CD1c-positive myeloid dendritic cell (primary cell): ENCODE measurements around the gene STK10.

Source experiments
- DNase-seq: peaks from one replicate; pipeline ENCODE4 v3.0.0-alpha.2; 2016; ENCODE audit errors: extremely low spot score

The STK10 gene

GRCh38 chr5:172144291-172144815 is 43.7 kb downstream of the STK10 start:
- DNase-seq, result peak; percentile 26

- no peak for DNase-seq
These were observed 44.1 kb downstream of the STK10 start for GRCh38 chr5:172143875-172144274.

DNA sequence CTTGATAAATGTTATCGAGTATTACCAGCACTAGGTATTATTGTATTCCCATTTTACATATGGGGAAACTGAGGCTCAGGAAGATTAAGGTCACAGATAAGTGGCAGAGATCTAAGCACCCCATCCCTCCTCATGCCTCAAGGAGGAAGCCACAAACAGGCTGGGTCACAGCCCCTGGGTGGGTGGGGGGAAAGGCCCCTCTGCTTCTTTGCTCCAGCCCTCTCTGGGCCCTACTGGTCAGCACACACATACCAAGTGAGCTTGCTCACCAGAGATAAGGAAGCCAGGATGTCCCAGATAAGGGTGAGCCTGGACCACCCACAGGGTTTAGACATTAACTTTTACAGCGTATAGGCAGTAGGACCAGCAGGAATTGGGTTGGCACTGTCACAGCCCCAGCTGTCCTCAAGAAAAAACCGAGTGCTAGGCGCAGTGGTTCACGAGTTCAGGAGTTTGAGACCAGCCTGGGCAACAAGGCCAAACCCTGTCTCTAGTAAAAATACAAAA is 45.3 kb downstream of the STK10 start:
- no peak for DNase-seq

DNA sequence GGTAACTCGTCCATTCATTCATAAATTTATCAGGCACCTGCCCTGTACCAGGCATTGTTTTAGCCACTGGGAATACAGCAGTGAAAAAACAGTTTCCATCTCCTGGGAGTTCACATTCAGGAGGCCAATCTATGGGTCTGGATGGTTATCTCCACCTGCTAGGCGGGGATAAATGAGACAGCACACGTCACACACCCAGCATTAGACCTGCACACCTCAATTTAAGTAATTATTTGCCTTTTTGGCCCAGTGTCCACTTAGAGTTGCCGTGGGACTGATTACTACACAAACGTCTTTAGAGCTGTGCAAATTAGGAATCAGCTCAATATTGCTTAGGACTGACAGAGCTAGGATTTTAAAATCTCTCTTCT is 46.1 kb downstream of the STK10 start:
- DNase-seq, result no peak

DNA sequence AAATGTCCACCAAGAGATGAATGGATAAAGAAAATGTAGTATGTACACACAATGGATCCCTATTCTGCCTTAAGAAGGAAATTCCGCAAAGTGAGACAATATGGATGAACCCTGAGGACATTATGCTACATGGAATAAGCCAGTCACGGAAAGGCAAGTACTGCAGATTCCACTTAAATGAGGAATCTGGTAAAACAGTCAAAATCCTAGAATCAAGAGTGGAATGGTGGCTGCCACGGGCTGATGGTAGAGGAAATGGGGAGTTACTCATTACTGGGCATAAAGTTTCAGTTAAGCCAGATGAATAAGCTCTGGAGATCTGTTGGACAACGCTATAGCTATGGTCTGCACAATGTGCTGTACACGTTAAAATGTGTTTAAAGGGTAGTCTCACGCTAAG is 47.2 kb downstream of the STK10 start:
- DNase-seq, result no peak

DNA sequence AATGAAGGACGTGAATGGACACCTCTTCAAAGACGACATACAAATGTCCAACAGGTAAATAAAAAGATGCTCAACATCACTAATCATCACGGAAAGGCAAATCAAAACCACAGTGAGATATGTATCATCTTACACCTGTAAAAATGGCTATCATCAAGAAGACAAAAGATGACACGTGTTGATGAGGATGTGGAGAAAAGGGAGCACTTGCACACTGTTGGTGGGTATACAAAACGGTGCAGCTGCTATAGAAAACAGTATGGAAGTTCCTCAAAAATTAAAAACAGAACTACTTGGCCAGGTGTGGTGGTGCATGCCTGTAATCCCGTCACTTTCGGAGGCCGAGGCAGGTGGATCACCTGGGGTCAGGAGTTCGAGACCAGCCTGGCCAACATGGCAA is 47.9 kb downstream of the STK10 start:
- DNase-seq, result no peak

DNA sequence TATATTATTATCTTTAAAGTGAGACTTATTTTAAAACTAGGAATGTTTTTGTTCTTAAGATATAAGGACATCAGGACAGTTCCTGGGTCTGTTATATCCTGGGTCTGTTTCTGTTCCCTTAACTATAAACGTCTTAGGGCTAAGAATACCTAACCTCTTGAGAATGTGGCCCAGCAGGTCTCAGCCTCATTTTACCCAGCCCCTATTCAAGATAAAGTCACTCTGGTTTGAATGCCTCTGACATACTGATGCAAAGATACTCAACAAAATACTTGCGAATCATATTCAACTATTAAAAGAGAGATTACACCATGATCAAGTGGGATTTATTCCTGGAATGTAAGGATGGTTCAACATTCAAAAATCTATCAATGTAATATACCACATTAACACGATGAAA is 51.0 kb downstream of the STK10 start:
- DNase-seq, result no peak

GRCh38 chr5:172133359-172134029 is 54.5 kb downstream of the STK10 start:
- DNase-seq, result peak; percentile 97

DNA sequence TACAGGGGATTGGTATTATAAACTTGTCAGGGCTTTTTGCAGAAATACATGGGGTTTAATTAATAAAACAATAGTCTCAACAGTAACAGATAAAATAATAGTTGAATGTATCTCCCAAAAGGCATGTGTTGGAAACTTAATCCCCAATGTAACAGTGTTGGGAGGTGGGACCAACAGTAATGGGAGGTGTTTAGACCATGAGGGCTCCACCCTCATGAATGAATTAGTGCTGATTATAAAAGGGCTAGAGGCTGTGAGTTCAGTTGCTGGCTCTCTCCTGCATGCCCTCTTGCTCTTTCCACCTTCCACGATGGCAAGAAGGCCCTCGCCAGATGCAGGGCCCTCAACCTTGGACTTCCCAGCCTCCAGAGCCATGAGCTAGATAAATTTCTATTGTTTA is 56.3 kb downstream of the STK10 start:
- no peak for DNase-seq

GRCh38 chr5:172129256-172129910 is 58.6 kb downstream of the STK10 start:
- peak; percentile 79 for DNase-seq

GRCh38 chr5:172127581-172127980 is 60.4 kb downstream of the STK10 start:
- no peak for DNase-seq

- DNase-seq, result no peak
These were observed 64.7 kb downstream of the STK10 start for GRCh38 chr5:172123269-172123692.

GRCh38 chr5:172119921-172120688 is 67.9 kb downstream of the STK10 start:
- DNase-seq, result no peak

DNA sequence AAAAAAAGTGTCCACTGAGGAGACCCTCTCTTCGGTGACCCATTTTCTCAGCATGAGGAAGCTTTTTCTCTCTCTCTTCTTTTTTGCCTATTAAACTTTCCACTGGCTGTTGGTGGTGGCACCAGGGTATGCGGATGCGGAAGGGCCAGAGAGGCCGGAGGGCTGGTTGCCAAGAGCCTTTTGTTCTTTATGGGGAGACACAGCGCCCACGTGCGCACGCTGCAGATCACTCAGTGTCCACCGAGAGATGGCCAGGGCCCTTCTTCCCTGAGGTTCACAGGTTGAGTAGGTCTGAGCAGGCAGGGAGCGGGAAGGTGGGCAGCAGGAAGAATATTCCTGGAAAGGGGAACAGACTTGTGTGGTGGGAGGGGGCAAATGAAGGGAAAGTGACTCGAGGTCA is 69.1 kb downstream of the STK10 start:
- DNase-seq, result no peak

DNA sequence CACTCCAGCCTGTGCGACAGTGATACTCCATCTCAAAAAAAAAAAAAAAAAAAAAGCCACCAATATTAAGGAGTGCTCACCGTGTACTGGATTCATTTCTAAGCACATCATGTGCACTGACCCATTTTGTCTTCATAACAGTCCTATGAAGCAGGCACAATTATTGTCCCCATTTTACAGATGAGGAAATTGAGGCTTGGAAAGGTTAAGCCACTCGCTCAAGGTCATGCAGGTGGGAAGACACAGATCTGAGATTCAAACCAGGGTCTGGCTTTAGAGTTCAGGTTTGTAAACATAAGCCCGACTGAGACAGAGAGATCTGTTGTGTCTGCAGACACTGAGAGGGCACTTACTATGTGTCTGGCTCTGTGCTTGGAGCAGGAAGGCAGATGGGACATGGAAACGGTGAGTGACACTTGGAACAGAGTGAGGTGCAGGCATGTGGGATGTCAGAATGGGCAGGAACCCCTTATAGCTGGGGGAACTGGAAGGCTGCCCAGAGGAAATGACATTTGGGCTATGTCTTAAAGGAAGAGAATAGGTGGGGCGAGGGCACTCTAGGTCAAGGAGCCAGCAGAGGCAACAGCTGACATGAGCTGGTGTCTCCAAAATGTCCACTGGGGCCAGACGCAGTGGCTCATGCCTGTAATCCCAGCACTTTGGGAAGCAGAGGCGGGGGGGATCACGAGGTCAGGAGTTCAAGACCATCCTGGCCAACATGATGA is 69.9 kb downstream of the STK10 start:
- DNase-seq, result peak; percentile 35

- DNase-seq, result peak; percentile 71
These were observed 72.5 kb downstream of the STK10 start for GRCh38 chr5:172115541-172115982.

DNA sequence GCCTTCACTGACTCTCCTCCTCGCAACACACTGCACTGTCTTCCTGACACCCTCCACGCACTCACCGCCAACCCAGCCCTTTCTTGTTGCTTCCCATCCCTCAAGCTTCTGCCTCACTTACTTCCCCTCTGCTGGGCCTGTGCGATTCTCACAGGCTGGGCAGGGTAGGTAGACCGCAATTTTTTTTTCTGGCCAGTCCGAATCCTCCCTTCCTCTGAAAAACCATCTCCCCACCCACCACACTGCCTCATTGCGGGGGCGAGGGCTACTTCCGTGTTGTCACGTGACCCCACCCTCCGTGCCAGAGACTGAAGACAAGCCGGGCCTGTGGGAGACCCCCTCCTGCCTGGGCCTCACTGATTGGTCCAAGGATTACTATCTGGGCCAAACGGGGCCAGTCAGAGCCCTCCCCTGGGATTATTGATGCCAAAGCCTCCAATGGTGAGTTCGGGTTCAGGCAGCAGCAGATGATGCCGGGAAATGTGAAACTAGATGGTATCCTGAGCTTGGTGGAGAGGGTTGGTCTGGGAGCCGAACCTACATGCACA is 73.1 kb downstream of the STK10 start:
- DNase-seq, result peak; percentile 97

GRCh38 chr5:172113036-172113435 is 75.0 kb downstream of the STK10 start:
- DNase-seq, result peak; percentile 48

DNA sequence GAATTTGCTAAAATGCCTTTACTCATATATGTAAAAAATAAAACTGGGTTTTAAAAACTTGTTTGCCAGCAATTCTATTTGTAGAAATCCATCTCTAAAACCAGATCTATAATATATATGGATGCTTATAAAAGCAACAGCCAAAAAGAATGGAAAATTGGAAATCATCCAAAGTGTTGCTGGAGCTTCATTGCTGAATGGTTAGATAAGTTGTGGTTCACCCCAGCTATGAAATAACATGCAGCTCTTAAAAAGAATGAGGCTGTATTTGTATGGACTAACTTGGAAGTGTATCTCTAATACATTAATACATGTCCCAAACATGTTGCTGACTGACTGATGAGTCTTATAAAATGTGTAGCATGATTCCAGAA is 76.2 kb downstream of the STK10 start:
- DNase-seq, result no peak

- DNase-seq, result peak; percentile 93
These were observed 76.8 kb downstream of the STK10 start for GRCh38 chr5:172110921-172111851.
